GDM1 (cell line): ENCODE measurements around the gene STX18.
"Not testable (repeated sequence)": the region's sequence is repeated elsewhere in the genome, so short reads cannot be mapped to it uniquely, and the experiment has no call there.

Source experiments
- DNase-seq: peaks from one replicate; lab custom pipeline; 2025; lab: John Stamatoyannopoulos, UW

The STX18 gene

GRCh38 chr4:4507923-4508322 lies 33.9 kb downstream of the STX18 start:
- DNase-seq = no peak

GRCh38 chr4:4507403-4507802 lies 34.4 kb downstream of the STX18 start:
- no peak for DNase-seq

GRCh38 chr4:4506961-4507360 lies 34.9 kb downstream of the STX18 start:
- no peak for DNase-seq

GRCh38 chr4:4505211-4505610 lies 36.6 kb downstream of the STX18 start:
- DNase-seq = not testable (repeated sequence)

GRCh38 chr4:4504783-4505182 lies 37.1 kb downstream of the STX18 start:
- no peak for DNase-seq

- peak; percentile 24 for DNase-seq
Measured at GRCh38 chr4:4502694-4503311, 39.0 kb downstream of the STX18 start.

GRCh38 chr4:4501679-4502078 lies 40.2 kb downstream of the STX18 start:
- DNase-seq = no peak

GRCh38 chr4:4499438-4500123 lies 42.3 kb downstream of the STX18 start:
- no peak for DNase-seq

GRCh38 chr4:4496592-4497372 lies 45.1 kb downstream of the STX18 start:
- no peak for DNase-seq

GRCh38 chr4:4494882-4495281 lies 47.0 kb downstream of the STX18 start:
- no peak for DNase-seq

- no peak for DNase-seq
Measured at GRCh38 chr4:4492161-4492847, 49.5 kb downstream of the STX18 start.

GRCh38 chr4:4491396-4491893 lies 50.4 kb downstream of the STX18 start:
- DNase-seq = no peak

- no peak for DNase-seq
Measured at GRCh38 chr4:4490816-4491215, 51.0 kb downstream of the STX18 start.

GRCh38 chr4:4490041-4490440 lies 51.8 kb downstream of the STX18 start:
- no peak for DNase-seq

- peak; percentile 57 for DNase-seq
Measured at GRCh38 chr4:4488405-4489404, 53.1 kb downstream of the STX18 start.

GRCh38 chr4:4486969-4487368 lies 54.9 kb downstream of the STX18 start:
- DNase-seq = no peak

GRCh38 chr4:4485806-4486205 lies 56.0 kb downstream of the STX18 start:
- no peak for DNase-seq

- no peak for DNase-seq
Measured at GRCh38 chr4:4481399-4481994, 60.4 kb downstream of the STX18 start.

GRCh38 chr4:4480685-4481398 lies 61.0 kb downstream of the STX18 start:
- no peak for DNase-seq

GRCh38 chr4:4480205-4480604 lies 61.6 kb downstream of the STX18 start:
- no peak for DNase-seq
